Tongue (tissue), 2 donors: Measurements from ENCODE around the gene XPNPEP3. TPM values are rescaled to one million over a fixed set of nuclear protein-coding genes. Genes with fewer than 3 reads are reported as not detected.

ENCODE experiments used
- DNase-seq: peaks from one replicate; pipeline ENCODE4 v3.0.0-alpha.2; 2015
- total RNA-seq: library from RNA; depleted of rRNA; stranded (reverse); fragments of >200 nt; gene quantifications from one replicate; pipeline ENCODE4 v1.2.3, GENCODE V29; 2014

Gene XPNPEP3
- total RNA-seq, 1 donor from 2014 or later = 7.8 TPM

- peak; percentile 99 for DNase-seq
These were observed 94.2 kb downstream of the XPNPEP3 start, which contains the start of gene RBX1 for GRCh38 chr22:40950962-40951794. RBX1 (plus strand) TSS chr22:40951378; CDS start chr22:40951399, 21 bp downstream.

GRCh38 chr22:40951795-40952605 lies 95.1 kb downstream of the XPNPEP3 start:
- peak; percentile 24 for DNase-seq

- no peak for DNase-seq
These were observed 96.5 kb downstream of the XPNPEP3 start for GRCh38 chr22:40953471-40953870.

- no peak for DNase-seq
These were observed 97.2 kb downstream of the XPNPEP3 start for GRCh38 chr22:40954113-40954512.

GRCh38 chr22:40955571-40955970 lies 98.6 kb downstream of the XPNPEP3 start:
- peak; percentile 4 for DNase-seq

GRCh38 chr22:40957601-40958000 lies 100.7 kb downstream of the XPNPEP3 start:
- DNase-seq = no peak

GRCh38 chr22:40958299-40958698 lies 101.4 kb downstream of the XPNPEP3 start:
- no peak for DNase-seq

GRCh38 chr22:40960145-40960544 lies 103.2 kb downstream of the XPNPEP3 start:
- DNase-seq = no peak

- DNase-seq = no peak
These were observed 109.2 kb downstream of the XPNPEP3 start for GRCh38 chr22:40965936-40966725.

GRCh38 chr22:40966726-40967085 lies 109.8 kb downstream of the XPNPEP3 start:
- DNase-seq = no peak

- no peak for DNase-seq
These were observed 110.3 kb downstream of the XPNPEP3 start for GRCh38 chr22:40967111-40967760.

- DNase-seq = no peak
These were observed 115.6 kb downstream of the XPNPEP3 start for GRCh38 chr22:40972587-40972986.

GRCh38 chr22:40973144-40973543 lies 116.2 kb downstream of the XPNPEP3 start:
- DNase-seq = no peak

- DNase-seq = peak; percentile 15
These were observed 118.4 kb downstream of the XPNPEP3 start for GRCh38 chr22:40975366-40975765.

GRCh38 chr22:40976866-40977700 lies 120.1 kb downstream of the XPNPEP3 start:
- no peak for DNase-seq

- DNase-seq = no peak
These were observed 122.2 kb downstream of the XPNPEP3 start for GRCh38 chr22:40979198-40979597.

GRCh38 chr22:40979871-40980270 lies 122.9 kb downstream of the XPNPEP3 start:
- DNase-seq = no peak
